ENCODE results near the gene SIRT5.

Gene SIRT5

GRCh38 chr6:13590574-13591153 lies 16.3 kb downstream of the SIRT5 start:
- no peak for DNase-seq

GRCh38 chr6:13591205-13591921 lies 17.0 kb downstream of the SIRT5 start:
- DNase-seq: no peak

- DNase-seq: no peak
These were observed 18.7 kb downstream of the SIRT5 start for GRCh38 chr6:13593103-13593502.

GRCh38 chr6:13593720-13594119 lies 19.3 kb downstream of the SIRT5 start:
- no peak for DNase-seq

GRCh38 chr6:13597073-13597472 lies 22.7 kb downstream of the SIRT5 start:
- no peak for DNase-seq

- DNase-seq: no peak
These were observed 25.6 kb downstream of the SIRT5 start for GRCh38 chr6:13600036-13600435.

GRCh38 chr6:13604135-13604534 lies 29.7 kb downstream of the SIRT5 start:
- DNase-seq: no peak

- no peak for DNase-seq
These were observed 30.4 kb downstream of the SIRT5 start for GRCh38 chr6:13604546-13605416.

GRCh38 chr6:13605634-13606033 lies 31.2 kb downstream of the SIRT5 start:
- DNase-seq: no peak

GRCh38 chr6:13611715-13612114 lies 37.3 kb downstream of the SIRT5 start:
- no peak for DNase-seq

GRCh38 chr6:13613029-13613594 lies 38.7 kb downstream of the SIRT5 start:
- DNase-seq: no peak

- no peak for DNase-seq
These were observed 39.9 kb downstream of the SIRT5 start for GRCh38 chr6:13614126-13614925.

GRCh38 chr6:13614926-13615791 lies 40.8 kb downstream of the SIRT5 start, which contains the start of gene NOL7:
Gene NOL7, plus strand, starts transcription at chr6:13615335. Its CDS starts 24 bp downstream, at chr6:13615359.
- DNase-seq: peak; percentile 99

- DNase-seq: peak; percentile 40
These were observed 41.4 kb downstream of the SIRT5 start for GRCh38 chr6:13615792-13616120.

- DNase-seq: no peak
These were observed 42.7 kb downstream of the SIRT5 start for GRCh38 chr6:13617066-13617465.

- DNase-seq: no peak
These were observed 50.5 kb downstream of the SIRT5 start for GRCh38 chr6:13624871-13625288.

GRCh38 chr6:13629459-13630116 lies 55.2 kb downstream of the SIRT5 start:
- DNase-seq: no peak

GRCh38 chr6:13630499-13630898 lies 56.1 kb downstream of the SIRT5 start:
- DNase-seq: no peak

- DNase-seq: no peak
These were observed 58.9 kb downstream of the SIRT5 start for GRCh38 chr6:13633343-13633742.

- no peak for DNase-seq
These were observed 61.7 kb downstream of the SIRT5 start for GRCh38 chr6:13635948-13636658.
